Right lung (tissue), 5 donors: ENCODE results near the gene CLASP1. TPM values are rescaled to one million over a fixed set of nuclear protein-coding genes. Genes with fewer than 3 reads are reported as not detected.
"Not testable (repeated sequence)": the region's sequence is repeated elsewhere in the genome, so short reads cannot be mapped to it uniquely, and the experiment has no call there.

Experiments
- DNase-seq, 2 donors: peaks; one replicate each; pipeline ENCODE4 v3.0.0-alpha.2; 2013
- polyA plus RNA-seq, 5 donors: library from polyadenylated mRNA; unstranded; fragments of 120-200 nt; gene quantifications; one replicate each; pipeline versions ENCODE4 v1.2.1 to v1.2.3, GENCODE V29; 2013; ENCODE audit warnings: inconsistent platforms in 1 of 5, low replicate concordance in 1 of 5; ENCODE audit not compliant: insufficient read length in 5 of 5, insufficient read depth in 1 of 5

Gene CLASP1
- polyA plus RNA-seq, 5 donors = 34.5 to 47.6 (median 47.2) TPM

GRCh38 chr2:121331324-121331723 lies 317.9 kb downstream of the CLASP1 start:
- DNase-seq = not testable (repeated sequence)

DNA sequence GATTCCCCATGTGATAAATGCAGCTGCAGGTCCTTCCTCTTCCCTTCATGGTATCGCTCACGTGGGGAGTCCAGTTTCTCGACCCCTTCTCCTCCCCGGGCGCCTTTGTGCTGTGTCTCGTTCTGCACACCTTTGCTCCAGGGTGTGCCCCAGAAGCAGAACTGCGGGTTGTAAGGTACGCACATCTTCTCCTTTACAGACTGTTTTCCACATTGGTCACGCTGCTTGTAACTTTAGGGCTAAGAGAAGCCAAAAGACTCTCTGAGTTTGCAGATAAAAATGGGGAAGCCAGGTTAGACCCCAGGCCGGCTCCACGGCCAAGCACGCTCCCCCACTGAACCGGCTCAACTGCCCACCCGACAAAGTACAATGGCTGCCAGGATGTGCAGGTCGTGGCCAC lies 318.3 kb downstream of the CLASP1 start:
- no peak for DNase-seq

DNA sequence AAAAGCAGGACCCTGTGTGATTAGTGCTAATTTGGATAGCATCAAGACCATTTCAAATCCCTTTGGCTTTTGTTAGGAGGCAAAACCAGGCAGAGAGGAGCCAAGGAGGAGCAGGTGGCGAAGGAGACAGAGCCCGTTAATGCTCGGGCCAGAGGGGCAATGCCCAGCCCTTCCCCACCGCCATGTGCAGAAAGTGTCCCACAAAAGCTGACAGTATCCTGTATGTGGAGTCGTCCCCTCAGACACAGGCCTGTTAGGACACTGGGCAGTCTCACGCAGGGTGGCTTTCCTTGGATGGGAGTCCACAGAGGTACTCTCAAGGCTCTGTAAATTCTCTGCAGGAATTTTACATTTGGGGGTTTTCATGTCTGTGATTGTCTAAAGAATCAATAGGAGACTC lies 319.5 kb downstream of the CLASP1 start:
- DNase-seq = no peak

GRCh38 chr2:121326628-121327027 lies 322.6 kb downstream of the CLASP1 start:
- DNase-seq = no peak

GRCh38 chr2:121324601-121325000 lies 324.7 kb downstream of the CLASP1 start:
- DNase-seq = no peak

- no peak for DNase-seq
These were observed 327.8 kb downstream of the CLASP1 start for GRCh38 chr2:121321476-121321875.

GRCh38 chr2:121319941-121320340 lies 329.3 kb downstream of the CLASP1 start:
- no peak for DNase-seq

GRCh38 chr2:121316986-121317385 lies 332.3 kb downstream of the CLASP1 start:
- DNase-seq = no peak

DNA sequence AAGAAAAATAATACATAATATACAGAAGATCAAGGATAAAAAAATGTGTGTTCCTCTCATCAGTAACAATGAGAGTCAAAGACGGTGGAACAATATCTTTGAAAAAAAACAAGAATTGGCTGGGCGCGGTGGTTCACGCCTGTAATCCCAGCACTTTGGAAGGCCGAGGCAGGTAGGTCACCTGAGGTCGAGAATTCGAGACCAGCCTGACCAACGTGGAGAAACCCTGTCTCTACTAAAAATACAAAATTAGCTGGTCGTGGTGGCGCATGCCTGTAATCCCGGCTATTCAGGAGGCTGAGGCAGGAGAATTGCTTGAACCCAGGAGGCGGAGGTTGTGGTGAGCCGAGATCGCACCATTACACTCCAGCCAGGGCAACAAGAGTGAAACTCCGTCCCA lies 335.6 kb downstream of the CLASP1 start:
- DNase-seq = not testable (repeated sequence)

DNA sequence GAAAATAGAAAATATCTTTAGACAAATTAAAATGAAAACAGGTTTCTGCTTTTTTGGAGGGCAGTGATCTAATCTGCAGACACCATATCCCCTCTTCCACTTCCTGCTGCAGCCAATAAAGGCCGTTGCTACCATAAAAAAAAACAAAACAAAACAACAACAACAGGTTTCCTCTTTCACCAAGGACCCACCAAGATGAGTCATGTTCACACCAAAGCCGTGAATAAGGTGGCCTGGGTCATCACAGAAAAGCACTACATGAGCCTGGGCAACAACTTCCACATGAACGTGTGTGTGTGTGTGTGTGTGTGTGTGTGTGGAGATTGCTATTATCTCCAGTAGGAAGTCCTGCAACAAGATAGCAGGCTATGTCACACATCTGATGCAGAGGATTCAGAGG lies 339.5 kb downstream of the CLASP1 start:
- no peak for DNase-seq

GRCh38 chr2:121309323-121309722 lies 339.9 kb downstream of the CLASP1 start:
- DNase-seq = no peak

- DNase-seq = no peak
These were observed 342.2 kb downstream of the CLASP1 start for GRCh38 chr2:121307048-121307447.

DNA sequence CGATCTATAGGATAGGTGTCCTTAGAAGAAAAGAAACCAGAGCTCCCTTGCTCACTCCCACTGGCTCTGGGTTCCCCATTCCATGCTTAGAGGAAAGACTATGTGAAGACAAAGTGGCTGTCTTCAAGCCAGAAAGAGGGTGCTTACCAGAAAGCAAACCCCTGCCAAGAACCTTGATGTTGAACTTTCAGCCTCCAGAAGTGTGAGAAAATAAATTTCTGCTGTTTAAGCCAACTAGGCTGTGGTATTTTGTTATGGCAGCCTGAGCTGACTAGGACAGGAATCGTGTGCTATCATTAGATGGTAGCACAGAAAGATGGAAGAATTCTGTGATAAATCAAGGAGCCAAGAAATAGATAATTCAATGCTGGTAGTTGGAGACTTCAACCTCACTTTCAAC lies 344.3 kb downstream of the CLASP1 start:
- no peak for DNase-seq

DNA sequence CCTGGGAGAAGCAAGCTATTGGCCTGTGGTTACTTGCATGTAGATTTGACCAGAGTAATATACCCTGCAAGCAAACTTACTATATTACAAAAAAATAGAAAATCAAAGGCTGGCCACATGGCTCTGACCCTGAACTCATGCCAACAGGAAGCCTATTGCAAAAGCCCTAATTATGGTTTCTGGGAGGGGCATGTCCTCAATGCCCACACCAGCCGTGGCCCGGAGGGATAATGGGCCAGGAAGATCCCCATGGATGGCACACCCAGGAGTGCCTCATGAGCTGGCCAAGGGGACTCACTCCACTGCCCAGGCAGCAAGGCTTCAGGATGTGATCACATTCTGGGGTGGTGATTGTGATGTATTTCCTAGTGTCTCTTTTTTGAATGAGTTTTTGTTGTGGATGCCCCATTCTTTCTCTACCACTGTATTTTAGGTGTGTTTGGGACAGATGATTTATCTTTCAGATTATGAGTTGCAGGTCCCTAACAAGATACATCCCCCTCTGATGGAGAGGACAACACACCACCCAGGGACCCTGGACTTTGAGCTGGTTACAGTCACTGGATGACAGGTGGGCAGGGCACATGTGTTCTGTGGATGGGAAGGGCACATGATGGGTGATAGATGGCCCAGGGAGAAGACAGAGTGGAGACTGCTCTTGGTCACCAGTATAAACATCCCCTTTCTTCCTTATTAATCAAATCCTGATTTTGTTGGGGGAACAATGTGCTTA lies 345.6 kb downstream of the CLASP1 start:
- DNase-seq = no peak

DNA sequence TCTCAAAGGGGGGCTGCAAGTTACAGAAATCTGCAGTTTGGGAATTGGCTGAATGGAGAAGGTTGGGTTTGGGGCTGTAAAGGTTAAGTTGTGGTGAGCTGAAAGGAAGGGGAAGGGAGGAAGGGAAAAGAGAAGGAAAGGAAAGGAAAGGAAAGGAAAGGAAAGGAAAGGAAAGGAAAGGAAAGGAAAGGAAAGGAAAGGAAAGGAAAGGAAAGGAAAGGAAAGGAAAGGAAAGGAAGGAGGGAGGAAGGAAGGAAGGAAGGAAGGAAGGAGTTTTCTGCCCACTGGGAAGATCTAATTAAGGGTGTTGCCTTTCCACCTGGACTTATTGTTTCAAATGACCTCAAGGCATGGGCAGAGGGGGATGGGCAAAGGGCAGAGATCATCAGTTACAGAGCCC lies 348.1 kb downstream of the CLASP1 start:
- DNase-seq = not testable (repeated sequence)

- DNase-seq = no peak
These were observed 350.8 kb downstream of the CLASP1 start for GRCh38 chr2:121298476-121298875.

DNA sequence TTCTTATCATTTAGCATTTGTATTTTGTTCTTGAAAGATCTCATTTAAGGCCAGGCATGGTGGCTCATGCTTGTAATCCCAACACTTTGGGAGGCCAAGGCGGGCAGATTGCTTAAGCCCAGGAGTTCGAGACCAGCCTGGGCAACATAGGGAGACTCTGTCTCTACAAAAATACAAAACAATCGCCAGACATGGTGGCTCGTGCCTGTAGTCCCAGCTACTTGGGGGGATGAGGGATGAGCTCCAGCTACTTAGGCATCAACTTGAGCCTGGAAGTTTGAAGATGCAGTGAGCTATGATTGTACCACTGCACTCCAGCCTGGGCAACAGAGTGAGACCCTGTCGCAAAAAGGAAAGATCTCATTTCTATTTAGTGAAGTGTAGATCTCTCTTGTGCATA lies 351.4 kb downstream of the CLASP1 start:
- DNase-seq = not testable (repeated sequence)

GRCh38 chr2:121297217-121297830 lies 351.9 kb downstream of the CLASP1 start:
- DNase-seq = no peak

DNA sequence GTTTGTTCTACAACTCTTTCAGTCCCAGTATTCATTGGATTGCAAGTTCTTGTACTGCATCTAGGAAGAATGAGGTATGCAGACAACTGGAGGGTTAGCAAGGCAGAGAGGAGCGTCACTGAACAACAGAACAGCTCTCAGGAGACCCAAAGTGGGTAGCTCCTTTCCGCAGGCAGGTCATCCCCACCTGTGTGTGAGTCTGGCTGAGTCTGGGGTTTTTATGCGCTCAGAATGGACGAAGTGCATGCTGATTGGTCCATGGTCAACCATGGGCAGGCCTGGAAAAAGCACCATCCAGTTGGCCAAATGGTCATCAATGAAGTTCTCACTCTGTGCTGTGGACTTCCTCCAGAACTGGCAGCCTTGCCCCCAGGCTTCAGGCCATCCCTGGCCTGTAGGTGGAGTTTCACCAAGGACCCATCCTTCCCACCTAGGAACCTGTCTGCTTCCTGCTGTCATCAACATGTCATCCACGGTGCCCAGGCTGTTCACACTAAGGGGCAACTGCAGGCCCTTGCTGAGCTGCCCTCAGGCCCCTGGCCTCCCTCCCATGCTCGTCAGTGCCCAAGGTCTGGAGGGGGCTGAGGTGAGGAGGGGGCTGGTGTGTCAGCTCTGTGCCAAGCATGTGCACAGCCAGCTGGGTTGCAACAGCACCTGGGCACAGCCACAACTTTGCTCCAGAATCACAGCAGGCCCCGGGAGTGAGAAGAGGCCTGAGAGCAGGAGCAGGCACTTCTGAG lies 353.2 kb downstream of the CLASP1 start:
- DNase-seq = no peak

DNA sequence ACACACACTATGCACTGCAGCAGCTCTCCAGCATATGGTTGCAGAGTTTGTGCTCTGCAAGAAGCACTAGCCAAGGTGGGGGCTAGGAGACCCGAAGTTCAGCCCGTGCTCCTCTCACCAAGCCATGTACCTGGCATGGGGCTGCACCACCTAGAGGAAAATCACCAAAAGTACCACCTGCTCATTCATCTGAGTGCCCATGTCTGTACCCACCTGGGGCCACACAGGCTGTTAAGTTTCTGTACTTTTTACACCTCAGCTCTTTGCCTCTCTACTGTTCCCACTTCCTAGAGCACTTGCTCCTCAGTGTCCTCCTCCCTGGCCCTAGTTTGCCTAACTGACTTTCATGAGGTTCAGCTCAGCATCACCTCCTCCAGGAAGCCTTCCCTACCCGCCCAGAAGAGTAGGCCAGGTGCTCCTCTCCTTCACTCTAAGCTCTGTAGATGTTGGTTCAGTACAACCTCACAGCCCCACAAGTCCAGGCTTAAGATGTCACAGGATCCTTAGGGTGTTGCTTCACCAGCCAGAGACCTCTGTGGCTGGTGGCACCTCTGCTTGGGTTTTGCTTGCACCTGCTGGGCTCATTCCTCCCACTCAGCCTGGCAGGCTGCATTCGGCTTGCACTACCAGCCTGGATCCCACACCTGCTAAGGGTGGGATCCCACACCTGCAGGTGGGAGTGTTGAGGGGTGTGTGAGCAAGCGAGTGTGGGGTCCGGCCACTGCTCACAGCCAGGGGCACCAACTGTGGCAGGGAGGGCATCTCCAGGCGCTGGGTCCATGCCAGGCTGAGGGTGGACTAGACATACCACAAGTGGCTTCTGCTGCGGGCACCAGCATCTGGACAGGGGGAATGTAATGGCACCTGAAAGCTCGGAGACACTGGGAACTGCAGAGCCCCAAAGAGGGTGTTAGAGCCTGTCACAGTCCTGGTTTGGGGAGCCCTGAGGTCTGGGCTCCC lies 354.1 kb downstream of the CLASP1 start:
- no peak for DNase-seq

DNA sequence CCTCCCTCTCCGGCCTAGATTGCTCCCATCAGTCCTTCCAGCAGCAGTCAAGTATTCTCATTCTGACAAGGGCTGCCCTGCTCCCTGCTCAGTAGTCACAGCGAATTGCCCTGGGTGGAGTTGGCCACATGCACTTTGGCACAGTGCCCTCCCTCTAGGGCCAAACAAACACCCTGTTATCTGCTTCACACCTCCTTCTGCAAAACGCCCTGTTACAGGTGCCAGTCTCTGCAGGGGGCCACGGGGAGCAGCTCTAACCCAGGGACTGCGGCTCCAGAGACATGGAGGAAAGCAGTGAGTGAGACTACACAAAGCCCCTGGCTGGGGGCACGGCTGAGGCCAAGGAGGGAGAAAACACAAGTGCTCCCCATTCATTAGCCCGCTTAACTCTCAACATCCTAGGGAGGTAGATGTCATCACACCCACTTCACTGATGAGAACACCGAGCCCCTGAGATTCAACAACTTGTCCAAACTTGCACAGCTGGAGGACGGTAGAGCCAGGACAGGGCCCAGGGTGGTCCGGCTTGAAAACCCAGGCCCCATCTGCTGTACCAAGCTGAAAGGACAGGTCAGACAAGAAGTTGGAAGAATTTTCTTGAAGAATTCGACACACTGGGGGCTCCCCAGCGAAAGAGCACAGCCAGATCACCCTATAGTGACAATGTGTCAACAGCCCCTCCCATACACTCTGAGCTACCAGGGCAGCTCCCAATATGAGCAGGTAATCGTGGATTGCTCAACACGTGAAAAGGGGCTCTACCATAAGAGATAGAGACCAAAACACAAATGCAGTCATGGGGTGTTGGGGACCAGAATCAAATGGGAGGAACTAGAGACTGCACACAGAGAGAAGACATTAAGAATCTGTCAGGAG lies 355.6 kb downstream of the CLASP1 start:
- DNase-seq = no peak
